Measurements from ENCODE around the gene BEST4. TPM values are rescaled to one million over a fixed set of nuclear protein-coding genes. Genes with fewer than 3 reads are reported as not detected.
"Not testable (repeated sequence)": the region's sequence is repeated elsewhere in the genome, so short reads cannot be mapped to it uniquely, and the experiment has no call there.

Gene BEST4
- total and polyA plus RNA-seq, 8 donors = 0.35 to 60.0 (median 0.87) TPM; not detected in 5

DNA sequence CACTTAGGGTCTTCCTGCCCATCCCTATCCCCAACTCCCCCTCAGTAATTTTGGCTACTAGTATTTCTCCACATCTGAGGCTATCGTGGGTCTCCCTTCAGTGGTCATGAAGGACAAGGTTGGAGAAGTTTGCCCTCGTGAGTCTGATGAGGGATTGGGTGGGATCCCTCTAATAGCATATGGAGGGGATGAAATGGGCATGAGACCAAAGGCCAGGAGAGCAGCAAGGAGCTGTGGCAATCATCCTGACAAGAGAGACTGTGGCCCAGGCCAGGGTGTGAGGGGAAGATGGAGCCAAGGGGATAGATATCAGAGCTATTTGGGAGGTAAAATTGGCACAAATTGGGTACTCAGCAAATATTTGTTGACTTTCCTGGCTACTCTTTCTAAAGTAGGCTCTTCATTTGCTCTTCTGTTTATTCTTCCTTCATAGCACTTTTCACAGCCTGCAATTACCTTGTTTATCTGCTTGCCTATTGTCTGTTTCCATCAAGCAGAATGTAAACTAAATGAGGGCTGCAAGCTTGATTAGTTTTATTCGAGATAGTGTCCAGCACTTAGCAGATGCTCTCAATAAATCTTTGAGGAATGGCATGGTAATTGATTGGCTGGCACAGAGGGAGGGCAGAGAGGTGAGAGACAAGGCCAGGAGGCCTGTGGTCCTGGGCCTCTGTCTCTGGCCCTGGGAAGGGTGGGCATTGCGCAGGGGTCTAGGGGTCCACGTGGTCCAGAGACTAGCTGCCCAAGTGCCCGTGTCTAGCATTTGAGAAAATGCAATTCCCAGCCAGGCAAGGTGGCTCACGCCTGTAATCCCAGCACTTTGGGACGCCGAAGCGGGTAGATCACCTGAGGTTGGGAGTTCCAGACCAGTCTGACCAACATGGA, 10.8 kb upstream of the BEST4 start:
- H3K9me3 ChIP-seq = no peaks in the 10 kb centered on the region
- peak overlapping the region; percentile 86 to 97 (median 95) for H3K27ac ChIP-seq
- H3K4me3 ChIP-seq = no peak overlapping the region
- TF ChIP-seq, protein P1, sequence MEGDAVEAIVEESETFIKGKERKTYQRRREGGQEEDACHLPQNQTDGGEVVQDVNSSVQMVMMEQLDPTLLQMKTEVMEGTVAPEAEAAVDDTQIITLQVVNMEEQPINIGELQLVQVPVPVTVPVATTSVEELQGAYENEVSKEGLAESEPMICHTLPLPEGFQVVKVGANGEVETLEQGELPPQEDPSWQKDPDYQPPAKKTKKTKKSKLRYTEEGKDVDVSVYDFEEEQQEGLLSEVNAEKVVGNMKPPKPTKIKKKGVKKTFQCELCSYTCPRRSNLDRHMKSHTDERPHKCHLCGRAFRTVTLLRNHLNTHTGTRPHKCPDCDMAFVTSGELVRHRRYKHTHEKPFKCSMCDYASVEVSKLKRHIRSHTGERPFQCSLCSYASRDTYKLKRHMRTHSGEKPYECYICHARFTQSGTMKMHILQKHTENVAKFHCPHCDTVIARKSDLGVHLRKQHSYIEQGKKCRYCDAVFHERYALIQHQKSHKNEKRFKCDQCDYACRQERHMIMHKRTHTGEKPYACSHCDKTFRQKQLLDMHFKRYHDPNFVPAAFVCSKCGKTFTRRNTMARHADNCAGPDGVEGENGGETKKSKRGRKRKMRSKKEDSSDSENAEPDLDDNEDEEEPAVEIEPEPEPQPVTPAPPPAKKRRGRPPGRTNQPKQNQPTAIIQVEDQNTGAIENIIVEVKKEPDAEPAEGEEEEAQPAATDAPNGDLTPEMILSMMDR (IDR thresholded peaks at IDR 0.05) = no peak
- TF ChIP-seq POLR2A (IDR thresholded peaks at IDR 0.05) (no peak), EP300 (IDR thresholded peaks at IDR 0.05) (no peak), POLR2AphosphoS5 (IDR thresholded peaks at IDR 0.05) (no peak)
- peaks cover 10 to 17% (median 14%) of the 10 kb centered on the region in 4 donors for H3K36me3 ChIP-seq
- intact Hi-C loops (cut with DNase I; ENCODE audit: low total_unique reads) = no loop called here
- WGBS, 5 donors = 77 to 90% (median 86%) methylated on average over 10 of the region's 10 CpGs
- H3K4me1 ChIP-seq = peaks cover 20 to 39% (median 33%) of the 10 kb centered on the region in 4 donors
- DNase-seq = peak in 1 of 2 donors; percentile 10
- no peaks in the 10 kb centered on the region for H3K27me3 ChIP-seq

DNA sequence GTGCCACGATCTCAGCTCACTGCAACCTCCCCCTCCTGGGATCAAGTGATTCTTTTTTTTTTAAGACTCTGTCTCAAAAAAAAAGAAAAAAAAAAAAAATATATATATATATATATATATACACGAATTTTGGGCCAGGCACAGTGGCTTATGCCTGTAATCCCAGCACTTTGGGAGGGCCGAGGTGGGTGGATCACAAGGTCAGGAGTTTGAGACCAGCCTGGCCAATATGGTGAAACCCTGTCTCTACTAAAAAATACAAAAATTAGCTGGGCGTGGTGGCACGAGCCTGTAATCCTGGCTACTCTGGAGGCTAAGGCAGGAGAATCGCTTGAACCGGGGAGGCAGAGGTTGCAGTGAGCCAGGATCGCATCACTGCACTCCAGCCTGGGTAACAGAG, 9.9 kb upstream of the BEST4 start:
- DNase-seq; H3K27ac ChIP-seq; intact Hi-C loops (cut with DNase I; ENCODE audit: low total_unique reads); H3K4me3 ChIP-seq; H3K27me3 ChIP-seq; H3K9me3 ChIP-seq; H3K36me3 ChIP-seq: not testable (repeated sequence)
- WGBS, 5 donors = 71 to 82% (median 77%) methylated on average over 8 of the region's 8 CpGs
- peaks cover 19 to 32% (median 31%) of the 10 kb centered on the region in 4 donors for H3K4me1 ChIP-seq

GRCh38 chr1:44792736-44793502, 4.9 kb upstream of the BEST4 start:
- intact Hi-C loops (cut with DNase I; ENCODE audit: low total_unique reads) = loop anchor here (5.0 kb wide), 1 partner anchor 44 kb away; no protein-coding TSS in a partner anchor
- H3K4me1 ChIP-seq = no peaks in the 10 kb centered on the region
- H3K27me3 ChIP-seq = no peaks in the 10 kb centered on the region
- H3K4me3 ChIP-seq = no peak overlapping the region
- no peaks in the 10 kb centered on the region for H3K9me3 ChIP-seq
- no peaks in the 10 kb centered on the region for H3K36me3 ChIP-seq
- H3K27ac ChIP-seq = no peak overlapping the region
- WGBS, 5 donors = 81 to 88% (median 85%) methylated on average over 9 of the region's 9 CpGs
- TF ChIP-seq POLR2AphosphoS5 (IDR thresholded peaks at IDR 0.05) (no peak), POLR2A (IDR thresholded peaks at IDR 0.05) (no peak), EP300 (IDR thresholded peaks at IDR 0.05) (no peak)
- TF ChIP-seq, protein P1 (IDR thresholded peaks at IDR 0.05) = no peak
- DNase-seq = peak in 1 of 2 donors; percentile 26

GRCh38 chr1:44790968-44791801, 3.2 kb upstream of the BEST4 start:
- WGBS, 5 donors = 45 to 68% (median 53%) methylated on average over 7 of the region's 7 CpGs
- intact Hi-C loops (cut with DNase I; ENCODE audit: low total_unique reads) = loop anchor here (5.0 kb wide), 1 partner anchor 46 kb away; no protein-coding TSS in a partner anchor
- H3K4me3 ChIP-seq = no peak overlapping the region
- TF ChIP-seq EP300 (IDR thresholded peaks at IDR 0.05) (no peak), POLR2A (IDR thresholded peaks at IDR 0.05) (no peak), POLR2AphosphoS5 (IDR thresholded peaks at IDR 0.05) (no peak)
- TF ChIP-seq, protein P1 (IDR thresholded peaks at IDR 0.05) = no peak
- H3K9me3 ChIP-seq = no peaks in the 10 kb centered on the region
- DNase-seq = peak in 1 of 2 donors; percentile 56
- H3K36me3 ChIP-seq = no peaks in the 10 kb centered on the region
- no peak overlapping the region for H3K27ac ChIP-seq
- H3K4me1 ChIP-seq = peaks cover 5 to 7% (median 7%) of the 10 kb centered on the region in 4 donors
- H3K27me3 ChIP-seq = no peaks in the 10 kb centered on the region

Data from stomach (tissue), 9 donors.